ENCODE measurements around the gene OPA1.

The OPA1 gene

DNA sequence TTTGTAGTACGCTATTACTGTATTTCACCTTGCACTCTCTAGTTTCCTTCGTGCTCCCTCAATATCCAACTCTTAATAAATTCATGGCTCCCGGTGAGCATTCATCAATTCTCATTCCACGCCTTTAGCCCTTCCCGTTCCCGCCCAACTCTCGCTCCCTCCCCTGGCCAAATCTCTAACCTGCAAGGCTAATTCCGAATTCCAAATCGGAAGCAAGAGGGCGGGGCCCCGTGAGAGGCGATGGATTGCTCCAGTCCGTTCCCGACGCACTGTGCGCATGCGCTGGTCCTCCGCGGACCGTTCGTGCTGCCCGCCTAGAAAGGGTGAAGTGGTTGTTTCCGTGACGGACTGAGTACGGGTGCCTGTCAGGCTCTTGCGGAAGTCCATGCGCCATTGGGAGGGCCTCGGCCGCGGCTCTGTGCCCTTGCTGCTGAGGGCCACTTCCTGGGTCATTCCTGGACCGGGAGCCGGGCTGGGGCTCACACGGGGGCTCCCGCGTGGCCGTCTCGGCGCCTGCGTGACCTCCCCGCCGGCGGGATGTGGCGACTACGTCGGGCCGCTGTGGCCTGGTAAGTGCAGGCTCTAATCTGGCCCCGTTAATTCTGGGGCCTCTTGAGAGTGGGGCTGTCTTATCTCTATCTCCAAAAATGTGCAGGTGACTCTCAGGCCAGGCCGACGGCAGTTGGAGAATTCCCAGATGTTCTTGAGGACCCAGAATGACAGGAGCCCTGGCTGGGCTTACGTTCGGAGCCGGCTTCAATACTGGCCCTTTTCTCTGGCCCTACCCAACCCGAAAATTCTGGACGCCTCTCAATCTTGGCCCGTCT, at the start of gene OPA1:
TSS of gene OPA1 (plus strand) at position 368 of the 827 bp plus-strand sequence. CDS start at position 538, 170 bp downstream.
- Histone ChIP-seq H3K36me3 (replicated peaks; ENCODE audit: insufficient read depth, low read length) (0 out of 2 replicates have a peak, but pooled peaks cover 3% of the 10 kb centered on the region), H4K20me1 (ENCODE audit: insufficient read depth, low read length) (no peaks in the 10 kb centered on the region), H3K9me3 (replicated peaks; ENCODE audit: insufficient read depth, low read length) (no peaks in the 10 kb centered on the region), H3K9me2 (replicated peaks; ENCODE audit: insufficient read depth, low read length) (no peaks in the 10 kb centered on the region), H3K27me3 (replicated peaks; ENCODE audit: insufficient read depth, low read length) (no peaks in the 10 kb centered on the region), H3K27ac (ENCODE audit: low read length) (peak within 1 kb of the TSS; percentile 48), H3K4me3 (ENCODE audit: low read length) (peak within 1 kb of the TSS; percentile 85), H3K4me2 (ENCODE audit: low read depth, low read length) (peak within 1 kb of the TSS; percentile 80), H3K79me2 (ENCODE audit: low read length) (peaks cover 55% of the 10 kb centered on the region), H3K9ac (ENCODE audit: low read length) (peak within 1 kb of the TSS; percentile 89), H3F3A (ENCODE audit: insufficient read depth, low read length) (no peaks in the 10 kb centered on the region), H3K4me1 (ENCODE audit: low read length) (peaks cover 6% of the 10 kb centered on the region; the same call in 1 of the 2 replicates), H2AFZ (ENCODE audit: low read length) (peak within 1 kb of the TSS; percentile 88)
- TF ChIP-seq CTCF (IDR thresholded peaks at IDR 0.05; ENCODE audit: low read length) (no peak; the same call in 1 of the 2 replicates), EZH2phosphoT487 (IDR thresholded peaks at IDR 0.05; ENCODE audit: low read length) (no peak), EZH2 (optimal IDR thresholded peaks at IDR 0.05; ENCODE audit: low read depth, low read length) (no peak)
- peak; percentile 99 for DNase-seq

- Histone ChIP-seq H3K36me3 (replicated peaks; ENCODE audit: insufficient read depth, low read length) (no peaks in the 10 kb centered on the region), H3K27me3 (replicated peaks; ENCODE audit: insufficient read depth, low read length) (no peaks in the 10 kb centered on the region), H3F3A (ENCODE audit: insufficient read depth, low read length) (no peaks in the 10 kb centered on the region), H3K4me2 (ENCODE audit: low read depth, low read length) (no peak overlapping the region), H3K4me3 (ENCODE audit: low read length) (no peak overlapping the region), H2AFZ (ENCODE audit: low read length) (no peak overlapping the region), H3K9me2 (replicated peaks; ENCODE audit: insufficient read depth, low read length) (no peaks in the 10 kb centered on the region), H4K20me1 (ENCODE audit: insufficient read depth, low read length) (no peaks in the 10 kb centered on the region), H3K4me1 (ENCODE audit: low read length) (no peaks in the 10 kb centered on the region), H3K9ac (ENCODE audit: low read length) (no peak overlapping the region), H3K27ac (ENCODE audit: low read length) (no peak overlapping the region), H3K9me3 (replicated peaks; ENCODE audit: insufficient read depth, low read length) (no peaks in the 10 kb centered on the region), H3K79me2 (ENCODE audit: low read length) (no peaks in the 10 kb centered on the region)
- TF ChIP-seq EZH2 (optimal IDR thresholded peaks at IDR 0.05; ENCODE audit: low read depth, low read length), result no peak
- TF ChIP-seq CTCF (IDR thresholded peaks at IDR 0.05; ENCODE audit: low read length), result no peak
- no peak for TF ChIP-seq EZH2phosphoT487 (IDR thresholded peaks at IDR 0.05; ENCODE audit: low read length)
- DNase-seq, result no peak
These were observed 48.7 kb upstream of the OPA1 start for GRCh38 chr3:193544289-193544688.

DNA sequence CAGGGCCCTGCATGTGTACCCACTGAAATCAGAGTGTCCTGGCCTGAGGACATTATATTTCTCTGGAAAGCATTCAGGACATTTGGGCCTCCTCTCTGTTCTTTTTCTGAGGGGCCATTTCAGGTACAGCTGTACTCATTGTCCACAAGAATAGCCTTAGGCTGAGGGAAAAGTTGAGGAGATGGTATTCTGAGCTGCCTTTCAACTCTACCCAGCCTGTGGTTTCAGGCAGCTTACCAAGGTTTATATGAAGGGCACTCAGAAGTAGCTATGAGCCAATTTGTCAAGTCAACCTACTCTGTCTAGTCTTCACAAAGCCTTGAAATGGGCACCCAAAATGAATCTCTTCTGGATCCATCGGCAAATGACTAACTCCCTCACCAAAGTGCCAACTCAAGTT, 47.7 kb upstream of the OPA1 start:
- Histone ChIP-seq H3K4me3 (ENCODE audit: low read length) (no peak overlapping the region), H4K20me1 (ENCODE audit: insufficient read depth, low read length) (no peaks in the 10 kb centered on the region), H3K9me3 (replicated peaks; ENCODE audit: insufficient read depth, low read length) (no peaks in the 10 kb centered on the region), H3K79me2 (ENCODE audit: low read length) (no peaks in the 10 kb centered on the region), H3K4me2 (ENCODE audit: low read depth, low read length) (no peak overlapping the region), H3K4me1 (ENCODE audit: low read length) (no peaks in the 10 kb centered on the region), H3K27me3 (replicated peaks; ENCODE audit: insufficient read depth, low read length) (no peaks in the 10 kb centered on the region), H3K27ac (ENCODE audit: low read length) (no peak overlapping the region), H3K9me2 (replicated peaks; ENCODE audit: insufficient read depth, low read length) (no peaks in the 10 kb centered on the region), H3K9ac (ENCODE audit: low read length) (no peak overlapping the region), H3K36me3 (replicated peaks; ENCODE audit: insufficient read depth, low read length) (no peaks in the 10 kb centered on the region), H3F3A (ENCODE audit: insufficient read depth, low read length) (no peaks in the 10 kb centered on the region), H2AFZ (ENCODE audit: low read length) (no peak overlapping the region)
- no peak for DNase-seq
- TF ChIP-seq EZH2phosphoT487 (IDR thresholded peaks at IDR 0.05; ENCODE audit: low read length), result no peak
- no peak for TF ChIP-seq EZH2 (optimal IDR thresholded peaks at IDR 0.05; ENCODE audit: low read depth, low read length)
- no peak for TF ChIP-seq CTCF (IDR thresholded peaks at IDR 0.05; ENCODE audit: low read length)
